GM21529 (cell line): Measurements from ENCODE around the gene NRP1.

Experiments
- ATAC-seq: cut with Tn5 transposase; IDR thresholded peaks from one replicate; pipeline ENCODE4 v1.9.1; 2021; ENCODE audit not compliant: unreplicated experiment

NRP1 gene

GRCh38 chr10:33293531-33294170 is 40.8 kb downstream of the NRP1 start:
- no peak for ATAC-seq

GRCh38 chr10:33293076-33293475 is 41.4 kb downstream of the NRP1 start:
- ATAC-seq, result no peak

GRCh38 chr10:33291053-33291592 is 43.3 kb downstream of the NRP1 start:
- no peak for ATAC-seq

- ATAC-seq, result no peak
Observed at GRCh38 chr10:33290321-33291052, 44.0 kb downstream of the NRP1 start.

- ATAC-seq, result no peak
Observed at GRCh38 chr10:33289776-33290175, 44.7 kb downstream of the NRP1 start.

- no peak for ATAC-seq
Observed at GRCh38 chr10:33288127-33288526, 46.3 kb downstream of the NRP1 start.

- ATAC-seq, result no peak
Observed at GRCh38 chr10:33287112-33287511, 47.4 kb downstream of the NRP1 start.

GRCh38 chr10:33286157-33286934 is 48.1 kb downstream of the NRP1 start:
- ATAC-seq, result no peak

GRCh38 chr10:33284945-33285344 is 49.5 kb downstream of the NRP1 start:
- no peak for ATAC-seq

- no peak for ATAC-seq
Observed at GRCh38 chr10:33279811-33280602, 54.5 kb downstream of the NRP1 start.

GRCh38 chr10:33279276-33279675 is 55.2 kb downstream of the NRP1 start:
- no peak for ATAC-seq

- no peak for ATAC-seq
Observed at GRCh38 chr10:33278198-33278597, 56.3 kb downstream of the NRP1 start.

- no peak for ATAC-seq
Observed at GRCh38 chr10:33277135-33277536, 57.3 kb downstream of the NRP1 start.

- ATAC-seq, result no peak
Observed at GRCh38 chr10:33276282-33276923, 58.1 kb downstream of the NRP1 start.

- no peak for ATAC-seq
Observed at GRCh38 chr10:33274096-33274785, 60.2 kb downstream of the NRP1 start.

GRCh38 chr10:33273295-33274002 is 61.0 kb downstream of the NRP1 start:
- no peak for ATAC-seq

GRCh38 chr10:33272635-33273034 is 61.8 kb downstream of the NRP1 start:
- no peak for ATAC-seq

GRCh38 chr10:33271969-33272583 is 62.4 kb downstream of the NRP1 start:
- ATAC-seq, result no peak

- ATAC-seq, result no peak
Observed at GRCh38 chr10:33270971-33271370, 63.5 kb downstream of the NRP1 start.
